ENCODE results near the gene ZNF804B.

Gene ZNF804B

GRCh38 chr7:89103564-89103963, 344.1 kb downstream of the ZNF804B start:
- Histone ChIP-seq H3K56ac (ENCODE audit: low read length) (no peak overlapping the region), H3K36me3 (ENCODE audit: control insufficient read depth, insufficient read depth, low read length) (no peaks in the 10 kb centered on the region), H3K4me2 (ENCODE audit: low read length) (no peak overlapping the region), H2BK120ac (ENCODE audit: low read depth, low read length) (no peak overlapping the region), H4K5ac (ENCODE audit: low read length) (no peak overlapping the region), H3K79me2 (ENCODE audit: control insufficient read depth, insufficient read depth, low read length) (no peaks in the 10 kb centered on the region), H3K4me3 (ENCODE audit: low read length) (no peak overlapping the region), H3K27ac (ENCODE audit: low read depth, low read length) (no peak overlapping the region), H2BK15ac (replicated peaks; ENCODE audit: low read depth) (no peak overlapping the region), H3K9ac (ENCODE audit: low read length) (no peak overlapping the region), H4K8ac (ENCODE audit: low read depth, low read length) (no peak overlapping the region), H3K23ac (ENCODE audit: low read length) (no peak overlapping the region), H2AK5ac (ENCODE audit: low read length) (no peak overlapping the region), H3K4ac (ENCODE audit: low read depth, low read length) (no peak overlapping the region), H3K27me3 (ENCODE audit: insufficient read depth, low read length, poor library complexity) (no peaks in the 10 kb centered on the region), H2BK5ac (ENCODE audit: low read length) (no peak overlapping the region), H3K79me1 (ENCODE audit: low read length) (no peaks in the 10 kb centered on the region), H3K18ac (ENCODE audit: low read length) (no peak overlapping the region), H3K4me1 (ENCODE audit: control insufficient read depth, low read depth, low read length) (no peaks in the 10 kb centered on the region)
- no peak for DNase-seq

DNA sequence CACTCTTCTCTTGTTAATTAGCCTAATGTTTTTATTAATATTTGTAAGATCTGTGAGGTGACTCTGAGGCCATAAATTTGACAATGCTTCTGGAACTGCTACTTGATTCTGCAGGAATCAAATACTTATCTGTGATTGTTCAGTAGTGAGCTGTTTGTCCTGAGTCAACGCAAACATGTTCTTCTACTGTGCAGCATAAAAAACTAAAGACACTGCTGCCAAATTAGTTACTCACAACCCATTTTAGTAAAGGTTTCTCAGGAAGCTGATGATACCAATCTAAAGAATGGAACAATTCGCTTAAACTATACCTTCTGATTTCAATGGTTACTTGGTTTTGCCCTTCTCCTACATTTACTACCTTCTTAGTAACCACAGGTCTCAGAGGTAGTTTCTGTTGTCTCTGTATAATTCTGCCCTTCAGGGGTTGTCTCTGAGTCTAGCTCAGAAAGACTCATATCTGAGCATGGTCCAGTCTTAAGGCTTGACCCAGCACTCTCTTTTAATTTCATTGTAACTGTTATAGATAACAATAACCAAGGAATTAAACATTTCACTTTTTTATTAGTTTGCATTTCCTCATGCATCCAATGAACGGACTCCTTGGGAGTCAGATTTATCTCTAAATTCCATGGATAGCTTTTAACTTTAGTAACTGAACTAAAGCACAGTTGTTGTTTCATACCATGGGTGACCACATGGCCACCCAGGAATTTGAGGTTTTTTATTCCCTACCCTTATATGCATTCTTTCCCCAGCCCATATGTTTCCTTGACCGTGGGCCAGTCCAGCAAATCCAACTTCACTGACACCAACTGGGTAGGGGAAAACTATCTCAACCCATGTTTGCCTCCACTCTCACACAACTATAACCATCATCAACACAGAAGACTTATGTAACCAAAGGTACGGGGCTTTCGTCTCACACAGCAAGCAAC, 345.5 kb downstream of the ZNF804B start:
- DNase-seq = no peak
- no peak overlapping the region for H3K9ac ChIP-seq (ENCODE audit: low read length)
- H3K23ac ChIP-seq (ENCODE audit: low read length) = no peak overlapping the region
- no peak overlapping the region for H3K4ac ChIP-seq (ENCODE audit: low read depth, low read length)
- H3K27me3 ChIP-seq (ENCODE audit: insufficient read depth, low read length, poor library complexity) = no peaks in the 10 kb centered on the region
- H3K56ac ChIP-seq (ENCODE audit: low read length) = no peak overlapping the region
- H4K5ac ChIP-seq (ENCODE audit: low read length) = no peak overlapping the region
- H3K27ac ChIP-seq (ENCODE audit: low read depth, low read length) = no peak overlapping the region
- no peaks in the 10 kb centered on the region for H3K79me1 ChIP-seq (ENCODE audit: low read length)
- H3K36me3 ChIP-seq (ENCODE audit: control insufficient read depth, insufficient read depth, low read length) = no peaks in the 10 kb centered on the region
- H2BK15ac ChIP-seq (replicated peaks; ENCODE audit: low read depth) = no peak overlapping the region
- no CpG with 5 or more reads among the region's 6 CpGs for WGBS (ENCODE audit: extremely low coverage, insufficient coverage, low lambda C conversion rate)
- no peak overlapping the region for H2AK5ac ChIP-seq (ENCODE audit: low read length)
- H3K4me2 ChIP-seq (ENCODE audit: low read length) = no peak overlapping the region
- no peaks in the 10 kb centered on the region for H3K4me1 ChIP-seq (ENCODE audit: control insufficient read depth, low read depth, low read length)
- H2BK120ac ChIP-seq (ENCODE audit: low read depth, low read length) = no peak overlapping the region
- H4K8ac ChIP-seq (ENCODE audit: low read depth, low read length) = no peak overlapping the region
- H2BK5ac ChIP-seq (ENCODE audit: low read length) = no peak overlapping the region
- H3K4me3 ChIP-seq (ENCODE audit: low read length) = no peak overlapping the region
- no peaks in the 10 kb centered on the region for H3K79me2 ChIP-seq (ENCODE audit: control insufficient read depth, insufficient read depth, low read length)
- H3K18ac ChIP-seq (ENCODE audit: low read length) = no peak overlapping the region

DNA sequence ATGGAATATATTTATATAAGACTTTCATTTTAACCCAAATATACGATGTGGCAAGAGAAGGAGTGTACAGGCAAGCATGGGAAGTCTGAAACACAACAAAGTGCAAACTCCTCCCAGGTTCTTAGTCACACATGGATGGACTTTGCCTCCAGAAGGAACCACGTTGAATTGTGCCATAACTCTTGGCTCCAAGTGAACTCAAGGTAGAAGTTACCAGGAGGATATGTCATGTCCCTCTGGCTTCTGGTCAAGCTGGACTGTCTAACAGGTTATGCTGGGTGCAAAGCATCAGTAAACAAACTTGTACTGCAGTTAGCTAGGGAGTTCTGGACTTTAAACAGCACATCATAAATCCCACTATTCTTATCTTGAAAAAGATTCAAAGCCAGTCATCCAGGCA, 364.4 kb downstream of the ZNF804B start:
- Histone ChIP-seq H3K79me1 (ENCODE audit: low read length) (no peaks in the 10 kb centered on the region), H3K56ac (ENCODE audit: low read length) (no peak overlapping the region), H3K4me1 (ENCODE audit: control insufficient read depth, low read depth, low read length) (no peaks in the 10 kb centered on the region), H3K4me2 (ENCODE audit: low read length) (no peak overlapping the region), H3K27ac (ENCODE audit: low read depth, low read length) (no peak overlapping the region), H3K23ac (ENCODE audit: low read length) (no peak overlapping the region), H4K5ac (ENCODE audit: low read length) (no peak overlapping the region), H2AK5ac (ENCODE audit: low read length) (no peak overlapping the region), H3K9ac (ENCODE audit: low read length) (no peak overlapping the region), H3K18ac (ENCODE audit: low read length) (no peak overlapping the region), H4K8ac (ENCODE audit: low read depth, low read length) (no peak overlapping the region), H3K27me3 (ENCODE audit: insufficient read depth, low read length, poor library complexity) (no peaks in the 10 kb centered on the region), H3K36me3 (ENCODE audit: control insufficient read depth, insufficient read depth, low read length) (no peaks in the 10 kb centered on the region), H3K79me2 (ENCODE audit: control insufficient read depth, insufficient read depth, low read length) (no peaks in the 10 kb centered on the region), H2BK120ac (ENCODE audit: low read depth, low read length) (no peak overlapping the region), H3K4me3 (ENCODE audit: low read length) (no peak overlapping the region), H2BK5ac (ENCODE audit: low read length) (no peak overlapping the region), H3K4ac (ENCODE audit: low read depth, low read length) (no peak overlapping the region), H2BK15ac (replicated peaks; ENCODE audit: low read depth) (no peak overlapping the region)
- no CpG with 5 or more reads among the region's 2 CpGs for WGBS (ENCODE audit: extremely low coverage, insufficient coverage, low lambda C conversion rate)
- no peak for DNase-seq

- no peak overlapping the region for H3K4me3 ChIP-seq (ENCODE audit: low read length)
- no peak overlapping the region for H3K27ac ChIP-seq (ENCODE audit: low read depth, low read length)
- no peaks in the 10 kb centered on the region for H3K36me3 ChIP-seq (ENCODE audit: control insufficient read depth, insufficient read depth, low read length)
- DNase-seq = no peak
- H4K5ac ChIP-seq (ENCODE audit: low read length) = no peak overlapping the region
- H3K9ac ChIP-seq (ENCODE audit: low read length) = no peak overlapping the region
- no peaks in the 10 kb centered on the region for H3K27me3 ChIP-seq (ENCODE audit: insufficient read depth, low read length, poor library complexity)
- no peak overlapping the region for H2BK5ac ChIP-seq (ENCODE audit: low read length)
- H3K4me1 ChIP-seq (ENCODE audit: control insufficient read depth, low read depth, low read length) = no peaks in the 10 kb centered on the region
- H3K18ac ChIP-seq (ENCODE audit: low read length) = no peak overlapping the region
- H3K4me2 ChIP-seq (ENCODE audit: low read length) = no peak overlapping the region
- no peak overlapping the region for H3K4ac ChIP-seq (ENCODE audit: low read depth, low read length)
- H3K79me1 ChIP-seq (ENCODE audit: low read length) = no peaks in the 10 kb centered on the region
- WGBS (ENCODE audit: extremely low coverage, insufficient coverage, low lambda C conversion rate) = no CpG with 5 or more reads among the region's 2 CpGs
- no peak overlapping the region for H3K56ac ChIP-seq (ENCODE audit: low read length)
- H2BK15ac ChIP-seq (replicated peaks; ENCODE audit: low read depth) = no peak overlapping the region
- no peak overlapping the region for H2AK5ac ChIP-seq (ENCODE audit: low read length)
- H4K8ac ChIP-seq (ENCODE audit: low read depth, low read length) = no peak overlapping the region
- H2BK120ac ChIP-seq (ENCODE audit: low read depth, low read length) = no peak overlapping the region
- no peaks in the 10 kb centered on the region for H3K79me2 ChIP-seq (ENCODE audit: control insufficient read depth, insufficient read depth, low read length)
- no peak overlapping the region for H3K23ac ChIP-seq (ENCODE audit: low read length)
Observed at GRCh38 chr7:89129600-89130375, 370.3 kb downstream of the ZNF804B start.

- no peak overlapping the region for H3K4ac ChIP-seq (ENCODE audit: low read depth, low read length)
- no CpG with 5 or more reads among the region's 3 CpGs for WGBS (ENCODE audit: extremely low coverage, insufficient coverage, low lambda C conversion rate)
- no peaks in the 10 kb centered on the region for H3K79me2 ChIP-seq (ENCODE audit: control insufficient read depth, insufficient read depth, low read length)
- no peaks in the 10 kb centered on the region for H3K27me3 ChIP-seq (ENCODE audit: insufficient read depth, low read length, poor library complexity)
- no peaks in the 10 kb centered on the region for H3K79me1 ChIP-seq (ENCODE audit: low read length)
- H3K9ac ChIP-seq (ENCODE audit: low read length) = no peak overlapping the region
- no peak overlapping the region for H2BK15ac ChIP-seq (replicated peaks; ENCODE audit: low read depth)
- H4K5ac ChIP-seq (ENCODE audit: low read length) = no peak overlapping the region
- H2BK5ac ChIP-seq (ENCODE audit: low read length) = no peak overlapping the region
- no peak overlapping the region for H3K4me3 ChIP-seq (ENCODE audit: low read length)
- H3K18ac ChIP-seq (ENCODE audit: low read length) = no peak overlapping the region
- H2AK5ac ChIP-seq (ENCODE audit: low read length) = no peak overlapping the region
- H3K4me2 ChIP-seq (ENCODE audit: low read length) = no peak overlapping the region
- H3K4me1 ChIP-seq (ENCODE audit: control insufficient read depth, low read depth, low read length) = no peaks in the 10 kb centered on the region
- DNase-seq = no peak
- no peak overlapping the region for H2BK120ac ChIP-seq (ENCODE audit: low read depth, low read length)
- no peak overlapping the region for H3K56ac ChIP-seq (ENCODE audit: low read length)
- H3K36me3 ChIP-seq (ENCODE audit: control insufficient read depth, insufficient read depth, low read length) = no peaks in the 10 kb centered on the region
- H4K8ac ChIP-seq (ENCODE audit: low read depth, low read length) = no peak overlapping the region
- H3K23ac ChIP-seq (ENCODE audit: low read length) = no peak overlapping the region
- H3K27ac ChIP-seq (ENCODE audit: low read depth, low read length) = no peak overlapping the region
Observed at GRCh38 chr7:89133357-89133756, 373.9 kb downstream of the ZNF804B start.

Measured in mesendoderm (in vitro differentiated cells).